Activated B cell treated with CpG ODN at 0.5 μM for 24 hours (primary cell): ENCODE data around the gene PELI2. TPM values are rescaled to one million over a fixed set of nuclear protein-coding genes. Genes with fewer than 3 reads are reported as not detected.

Experiments
- ATAC-seq: fragments of 200-7000 bp; cut with Tn5 transposase; one replicate; pipeline ENCODE4 v1.10.0; 2021; ENCODE audit warnings: low read depth, mild to moderate bottlenecking, moderate library complexity
- CTCF ChIA-PET: fragments of 350-600 bp; sonication (Branson Sonifier 250); formaldehyde crosslinking; loops from one replicate; lab custom pipeline; 2021; ENCODE audit warnings: antibody characterized with exemption; lab: Charles Lee
- POLR2A ChIA-PET: fragments of 350-600 bp; sonication (Branson Sonifier 250); formaldehyde crosslinking; loops from one replicate; lab custom pipeline; 2021; ENCODE audit warnings: antibody characterized with exemption; lab: Charles Lee
- DNase-seq: peaks from one replicate; pipeline ENCODE4 v3.0.0; 2022
- H3K27ac Mint-ChIP-seq: one replicate; pipeline ENCODE4 v1.8.0; 2020; ENCODE audit warnings: mixed read lengths
- H3K27me3 Mint-ChIP-seq: one replicate; pipeline ENCODE4 v1.8.0; 2021; ENCODE audit warnings: mixed read lengths
- H3K36me3 Mint-ChIP-seq: one replicate; pipeline ENCODE4 v1.8.0; 2021; ENCODE audit warnings: low read depth, mixed read lengths
- H3K4me1 Mint-ChIP-seq: one replicate; pipeline ENCODE4 v1.8.0; 2021; ENCODE audit warnings: mixed read lengths
- H3K4me3 Mint-ChIP-seq: one replicate; pipeline ENCODE4 v1.8.0; 2020; ENCODE audit warnings: mild to moderate bottlenecking, mixed read lengths
- H3K9me3 Mint-ChIP-seq: one replicate; pipeline ENCODE4 v1.8.0; 2020; ENCODE audit warnings: mixed read lengths
- intact Hi-C: fragments of 100-400 bp; cut with micrococcal nuclease; formaldehyde crosslinking; loops from one replicate; pipeline ENCODE4 v1.15.1; 2024
- total RNA-seq: library from RNA; stranded (reverse); gene quantifications from 2 replicates; pipeline ENCODE4 v1.2.3, GENCODE V29; 2022
- TF ChIP-seq, protein P1 (sequence below): fragments of 200-600 bp; IDR thresholded peaks from one replicate; pipeline ENCODE4 v1.8.0; 2022; ENCODE audit warnings: antibody characterized with exemption, mild to moderate bottlenecking

Gene PELI2
- total RNA-seq, 1 donor from 2014 or later = 6.1 TPM

DNA sequence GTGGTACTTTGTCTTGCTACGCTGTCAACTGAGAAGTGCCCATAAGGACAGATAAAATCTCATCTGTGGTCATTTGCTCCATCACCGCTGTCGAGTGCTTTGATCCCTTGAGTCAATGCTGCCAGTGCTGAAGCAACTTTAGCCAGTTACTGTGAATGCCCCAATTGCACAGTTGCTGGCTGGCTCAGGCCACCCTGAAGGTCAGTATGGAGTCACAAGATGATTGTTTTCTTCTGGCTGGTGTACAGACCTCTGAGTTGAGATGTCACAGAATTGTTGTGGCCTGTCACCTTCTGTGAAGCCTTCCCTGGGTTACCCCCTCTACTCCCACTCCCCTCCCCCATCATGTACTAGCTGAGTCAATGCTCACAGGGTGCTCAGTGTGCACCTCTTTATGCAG is 92.9 kb downstream of the PELI2 start:
- no peaks in the 10 kb centered on the region for H3K36me3 Mint-ChIP-seq
- TF ChIP-seq, protein P1, sequence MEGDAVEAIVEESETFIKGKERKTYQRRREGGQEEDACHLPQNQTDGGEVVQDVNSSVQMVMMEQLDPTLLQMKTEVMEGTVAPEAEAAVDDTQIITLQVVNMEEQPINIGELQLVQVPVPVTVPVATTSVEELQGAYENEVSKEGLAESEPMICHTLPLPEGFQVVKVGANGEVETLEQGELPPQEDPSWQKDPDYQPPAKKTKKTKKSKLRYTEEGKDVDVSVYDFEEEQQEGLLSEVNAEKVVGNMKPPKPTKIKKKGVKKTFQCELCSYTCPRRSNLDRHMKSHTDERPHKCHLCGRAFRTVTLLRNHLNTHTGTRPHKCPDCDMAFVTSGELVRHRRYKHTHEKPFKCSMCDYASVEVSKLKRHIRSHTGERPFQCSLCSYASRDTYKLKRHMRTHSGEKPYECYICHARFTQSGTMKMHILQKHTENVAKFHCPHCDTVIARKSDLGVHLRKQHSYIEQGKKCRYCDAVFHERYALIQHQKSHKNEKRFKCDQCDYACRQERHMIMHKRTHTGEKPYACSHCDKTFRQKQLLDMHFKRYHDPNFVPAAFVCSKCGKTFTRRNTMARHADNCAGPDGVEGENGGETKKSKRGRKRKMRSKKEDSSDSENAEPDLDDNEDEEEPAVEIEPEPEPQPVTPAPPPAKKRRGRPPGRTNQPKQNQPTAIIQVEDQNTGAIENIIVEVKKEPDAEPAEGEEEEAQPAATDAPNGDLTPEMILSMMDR = no peak
- H3K9me3 Mint-ChIP-seq = no peaks in the 10 kb centered on the region
- no peak for ATAC-seq
- DNase-seq = no peak
- H3K27me3 Mint-ChIP-seq = no peaks in the 10 kb centered on the region
- H3K27ac Mint-ChIP-seq = no peak overlapping the region
- POLR2A ChIA-PET = no interaction called here
- H3K4me1 Mint-ChIP-seq = peaks cover 6% of the 10 kb centered on the region
- H3K4me3 Mint-ChIP-seq = no peak overlapping the region
- intact Hi-C loops = no loop called here
- CTCF ChIA-PET = no interaction called here

DNA sequence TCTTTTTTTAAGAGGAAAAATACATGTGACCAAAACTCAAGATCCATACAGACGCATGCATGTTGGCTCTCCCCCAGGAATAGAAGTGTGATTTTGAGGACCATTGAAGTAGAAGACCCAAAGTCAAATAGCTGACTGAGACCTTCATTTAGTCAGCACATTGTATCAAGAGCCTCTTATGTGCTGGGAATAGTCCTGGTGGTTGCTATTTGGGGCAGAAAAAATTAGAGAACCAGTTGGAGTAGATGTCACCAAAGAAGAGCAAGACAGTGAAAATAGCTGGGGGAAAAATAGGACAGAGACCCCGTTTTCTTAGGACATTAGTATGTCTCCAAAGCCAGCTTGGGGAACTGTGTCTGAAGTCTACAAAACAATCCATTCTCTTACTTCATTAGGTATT is 93.6 kb downstream of the PELI2 start:
- Mint-ChIP-seq H3K27me3 (no peaks in the 10 kb centered on the region), H3K27ac (no peak overlapping the region), H3K4me3 (no peak overlapping the region), H3K4me1 (peaks cover 7% of the 10 kb centered on the region), H3K36me3 (no peaks in the 10 kb centered on the region), H3K9me3 (no peaks in the 10 kb centered on the region)
- CTCF ChIA-PET = interaction anchor here (0.7 kb wide), 1 partner anchor 33 kb away, joined by 3 read pairs; no protein-coding TSS in a partner anchor
- no peak for DNase-seq
- ATAC-seq = no peak
- TF ChIP-seq, protein P1 = no peak
- intact Hi-C loops = no loop called here
- POLR2A ChIA-PET = no interaction called here

DNA sequence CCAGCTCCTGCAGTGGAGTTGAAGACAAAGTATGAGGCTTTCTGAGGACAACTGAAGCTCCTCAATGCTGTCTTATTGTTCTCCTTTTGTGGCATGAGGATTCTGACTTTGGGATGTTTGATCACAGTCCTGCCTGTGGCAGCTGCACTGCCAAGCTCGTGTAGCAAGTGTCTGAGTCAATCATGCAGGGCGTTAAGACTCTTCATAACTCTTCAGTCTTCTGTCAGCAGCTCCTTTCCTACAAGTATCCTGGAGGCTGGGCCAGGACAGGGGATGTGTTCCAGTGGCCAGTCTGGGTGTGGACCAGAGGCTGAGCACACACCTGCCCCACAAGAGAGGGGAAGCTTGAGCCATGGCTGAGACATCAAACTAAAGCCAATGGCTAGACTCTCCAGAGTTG is 94.3 kb downstream of the PELI2 start:
- intact Hi-C loops = no loop called here
- POLR2A ChIA-PET = no interaction called here
- ATAC-seq = no peak
- H3K9me3 Mint-ChIP-seq = no peaks in the 10 kb centered on the region
- peaks cover 7% of the 10 kb centered on the region for H3K4me1 Mint-ChIP-seq
- TF ChIP-seq, protein P1 = no peak
- H3K36me3 Mint-ChIP-seq = no peaks in the 10 kb centered on the region
- H3K27me3 Mint-ChIP-seq = no peaks in the 10 kb centered on the region
- CTCF ChIA-PET = no interaction called here
- no peak for DNase-seq
- no peak overlapping the region for H3K27ac Mint-ChIP-seq
- H3K4me3 Mint-ChIP-seq = no peak overlapping the region

DNA sequence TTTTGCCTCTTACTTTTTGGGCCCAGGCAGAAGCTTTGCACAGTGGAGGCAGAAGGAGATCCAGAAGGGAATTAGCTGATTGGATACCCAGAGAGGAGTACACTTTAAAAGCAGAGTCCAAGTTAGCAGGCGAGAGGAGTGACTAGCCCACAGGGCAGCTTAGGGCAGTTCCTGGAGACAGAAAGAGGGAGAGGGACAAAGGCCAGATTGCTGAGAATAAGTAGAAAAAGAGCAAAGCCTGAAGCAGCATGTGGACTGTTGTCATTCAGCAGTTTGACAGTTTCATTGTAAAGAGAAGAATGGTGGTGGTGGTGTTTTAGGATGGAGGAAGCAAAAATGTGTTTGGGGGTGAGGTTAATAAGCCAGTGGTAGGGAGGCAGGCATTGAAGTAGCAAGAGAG is 95.1 kb downstream of the PELI2 start:
- Mint-ChIP-seq H3K4me3 (no peak overlapping the region), H3K27me3 (no peaks in the 10 kb centered on the region), H3K9me3 (no peaks in the 10 kb centered on the region), H3K27ac (no peak overlapping the region), H3K36me3 (no peaks in the 10 kb centered on the region), H3K4me1 (peaks cover 3% of the 10 kb centered on the region)
- DNase-seq (no peak), ATAC-seq (no peak)
- ChIA-PET CTCF (no interaction called here), POLR2A (no interaction called here)
- intact Hi-C loops = no loop called here
- TF ChIP-seq, protein P1 = no peak

DNA sequence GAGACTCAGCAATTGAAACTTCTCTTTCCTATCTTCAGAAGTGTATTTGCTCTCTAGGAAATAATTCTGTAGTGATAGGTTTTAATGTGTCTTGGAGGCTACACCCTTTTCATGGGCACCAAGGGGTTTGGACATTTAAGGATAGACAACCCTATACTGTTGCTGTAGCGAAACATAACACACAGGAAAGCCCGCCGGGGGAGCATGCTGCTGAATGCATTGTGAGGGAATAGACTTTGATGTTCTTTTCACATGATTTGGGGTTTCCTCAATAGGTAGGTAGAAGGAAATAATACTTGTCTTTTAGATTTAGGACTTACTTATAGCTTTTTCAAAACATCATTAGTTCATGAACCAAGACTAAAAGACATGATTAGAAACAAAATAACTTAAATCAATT is 97.0 kb downstream of the PELI2 start:
- Mint-ChIP-seq H3K27ac (no peak overlapping the region), H3K36me3 (no peaks in the 10 kb centered on the region), H3K4me3 (no peak overlapping the region), H3K27me3 (no peaks in the 10 kb centered on the region), H3K9me3 (no peaks in the 10 kb centered on the region), H3K4me1 (peaks cover 3% of the 10 kb centered on the region)
- CTCF ChIA-PET = no interaction called here
- TF ChIP-seq, protein P1 = no peak
- DNase-seq (no peak), ATAC-seq (no peak)
- POLR2A ChIA-PET = no interaction called here
- intact Hi-C loops = no loop called here
